H1 (cell line): ENCODE results near the gene CIB2. TPM values are rescaled to one million over a fixed set of nuclear protein-coding genes. Genes with fewer than 3 reads are reported as not detected.

Source experiments
- CTCF ChIA-PET: fragments of 300-600 bp; sonication (Branson Sonifier 250); formaldehyde crosslinking; loops from one replicate; lab custom pipeline; 2021; ENCODE audit not compliant: partially characterized antibody; lab: Charles Lee
- POLR2A ChIA-PET: fragments of 300-600 bp; sonication (Branson Sonifier 250); formaldehyde crosslinking; loops from one replicate; lab custom pipeline; 2021; ENCODE audit warnings: inconsistent platforms; ENCODE audit not compliant: partially characterized antibody; lab: Charles Lee
- DNase-seq, 2 experiments: peaks; one replicate each; pipeline versions ENCODE4 v3.0.0 to v3.0.0-alpha.2; 2010 to 2022; ENCODE audit warnings: low spot score in 2 of 2, low read depth in 1 of 2, mixed read lengths in 1 of 2
- FAIRE-seq: peaks from 2 replicates; lab custom pipeline; 2011; peaks lifted over from hg19 to GRCh38; lab: Jason Lieb, UNC
- H2AFZ ChIP-seq: 2 replicates; pipeline ENCODE4 v1.8.1; 2012; ENCODE audit warnings: low read length, inconsistent platforms
- H2AK5ac ChIP-seq: 2 replicates; pipeline ENCODE4 v1.6.1; 2013; ENCODE audit warnings: low read depth, low read length
- H2BK120ac ChIP-seq: replicated peaks from 2 replicates; pipeline ENCODE3; 2013; ENCODE audit warnings: low read depth, low read length, inconsistent platforms
- H2BK12ac ChIP-seq: 2 replicates; pipeline ENCODE4 v1.6.1; 2013; ENCODE audit warnings: low read depth, low read length
- H2BK15ac ChIP-seq: 2 replicates; pipeline ENCODE4 v1.6.1; 2013; ENCODE audit warnings: low read length
- H2BK20ac ChIP-seq: 2 replicates; pipeline ENCODE4 v1.6.1; 2013; ENCODE audit warnings: low read length
- H2BK5ac ChIP-seq: 2 replicates; pipeline ENCODE4 v1.6.1; 2013; ENCODE audit warnings: low read depth, low read length
- H3K14ac ChIP-seq: 2 replicates; pipeline ENCODE4 v1.6.1; 2013; ENCODE audit warnings: inconsistent platforms; ENCODE audit not compliant: insufficient read length
- H3K18ac ChIP-seq: 2 replicates; pipeline ENCODE4 v1.6.1; 2013; ENCODE audit warnings: low read length; ENCODE audit errors: extremely low read depth
- H3K23ac ChIP-seq: 2 replicates; pipeline ENCODE4 v1.6.1; 2013; ENCODE audit warnings: inconsistent platforms; ENCODE audit not compliant: insufficient read length
- H3K23me2 ChIP-seq: 2 replicates; pipeline ENCODE4 v1.6.1; 2013; ENCODE audit warnings: low read depth, low read length
- H3K27ac ChIP-seq: 2 replicates; pipeline ENCODE4 v1.6.1; 2011; ENCODE audit warnings: low read depth, low read length, inconsistent platforms
- H3K27me3 ChIP-seq, 4 experiments: replicated peaks in 1 of 4; 1 replicate in 1 of 4; 2 replicates in 3 of 4; pipeline versions ENCODE4 v1.6.1 to v1.8.1; 2011 to 2013; ENCODE audit warnings: low read length in 3 of 4, mild to moderate bottlenecking in 3 of 4, inconsistent platforms in 2 of 4, mixed read lengths in 2 of 4, moderate library complexity in 1 of 4; ENCODE audit not compliant: control insufficient read depth in 3 of 4, insufficient read depth in 3 of 4; ENCODE audit errors: extremely low read depth in 1 of 4
- H3K36me3 ChIP-seq, 4 experiments: 2 replicates each; pipeline versions ENCODE4 v1.6.1 to v1.8.1; 2011 to 2013; ENCODE audit warnings: mild to moderate bottlenecking in 4 of 4, low read length in 3 of 4, moderate library complexity in 2 of 4, control low read depth in 1 of 4, inconsistent platforms in 1 of 4; ENCODE audit not compliant: insufficient read depth in 4 of 4, control insufficient read depth in 2 of 4
- H3K4ac ChIP-seq: replicated peaks from 2 replicates; pipeline ENCODE3; 2013; ENCODE audit warnings: low read length, low read depth, mixed read lengths, inconsistent platforms; ENCODE audit not compliant: insufficient read length
- H3K4me1 ChIP-seq, 4 experiments: replicated peaks in 1 of 4; 1 replicate in 1 of 4; 2 replicates in 3 of 4; pipeline versions ENCODE4 v1.6.1 to v1.8.1; 2011 to 2013; ENCODE audit warnings: low read length in 3 of 4, inconsistent platforms in 2 of 4, mixed read lengths in 1 of 4; ENCODE audit not compliant: insufficient read depth in 4 of 4, control insufficient read depth in 3 of 4
- H3K4me2 ChIP-seq, 2 experiments: 2 replicates each; pipeline versions ENCODE4 v1.6.1 to v1.8.1; 2011 to 2013; ENCODE audit warnings: low read depth in 2 of 2, low read length in 2 of 2, control low read depth in 1 of 2, inconsistent platforms in 1 of 2, mild to moderate bottlenecking in 1 of 2; ENCODE audit not compliant: insufficient read depth in 1 of 2
- H3K4me3 ChIP-seq, 4 experiments: fragments of 200-600, 300-600 bp in 1 of 4; sonication (generic), shearing (Covaris generic), sonication (Bioruptor Twin) in 1 of 4; 2 replicates each; pipeline versions ENCODE4 v1.5.1 to v1.8.1; 2011 to 2016; ENCODE audit warnings: low read length in 4 of 4, low read depth in 3 of 4, control low read depth in 2 of 4, inconsistent platforms in 2 of 4, mild to moderate bottlenecking in 2 of 4, mixed read lengths in 1 of 4, moderate library complexity in 1 of 4; ENCODE audit not compliant: insufficient read depth in 2 of 4; ENCODE audit errors: extremely low read depth in 1 of 4
- H3K56ac ChIP-seq: replicated peaks from 2 replicates; pipeline ENCODE3; 2013; ENCODE audit warnings: low read depth, mild to moderate bottlenecking, mixed read lengths, low read length, inconsistent platforms; ENCODE audit not compliant: insufficient read length
- H3K79me1 ChIP-seq: 2 replicates; pipeline ENCODE4 v1.6.1; 2013; ENCODE audit warnings: low read depth, low read length, control low read depth
- H3K79me2 ChIP-seq, 2 experiments: 2 replicates each; pipeline versions ENCODE4 v1.6.1 to v1.8.1; 2012 to 2013; ENCODE audit warnings: low read length in 2 of 2, mild to moderate bottlenecking in 2 of 2, inconsistent platforms in 1 of 2; ENCODE audit not compliant: insufficient read depth in 2 of 2, control insufficient read depth in 1 of 2
- H3K9ac ChIP-seq, 4 experiments: replicated peaks in 1 of 4; 1 replicate in 1 of 4; 2 replicates in 3 of 4; pipeline versions ENCODE4 v1.6.1 to v1.8.1; 2011 to 2013; ENCODE audit warnings: low read depth in 3 of 4, low read length in 3 of 4, control low read depth in 2 of 4, mild to moderate bottlenecking in 2 of 4, moderate library complexity in 2 of 4, inconsistent platforms in 1 of 4; ENCODE audit errors: extremely low read depth in 1 of 4
- H3K9me3 ChIP-seq, 2 experiments: 2 replicates each; pipeline versions ENCODE4 v1.6.1 to v1.8.1; 2012 to 2013; ENCODE audit warnings: mild to moderate bottlenecking in 2 of 2, moderate library complexity in 2 of 2, control low read depth in 1 of 2, inconsistent platforms in 1 of 2, low read depth in 1 of 2, low read length in 1 of 2, mixed read lengths in 1 of 2; ENCODE audit not compliant: insufficient read depth in 2 of 2
- H4K20me1 ChIP-seq, 2 experiments: replicated peaks in 1 of 2; 2 replicates each; pipeline versions ENCODE3 to v1.8.1; 2011 to 2013; ENCODE audit warnings: inconsistent platforms in 2 of 2, low read length in 2 of 2, mild to moderate bottlenecking in 1 of 2; ENCODE audit not compliant: insufficient read depth in 2 of 2, control insufficient read depth in 1 of 2
- H4K5ac ChIP-seq: 2 replicates; pipeline ENCODE4 v1.6.1; 2013; ENCODE audit warnings: low read length, low read depth, mixed read lengths, inconsistent platforms; ENCODE audit not compliant: insufficient read length
- H4K8ac ChIP-seq: 2 replicates; pipeline ENCODE4 v1.8.0; 2013; ENCODE audit warnings: mild to moderate bottlenecking, moderate library complexity, low read length, inconsistent platforms; ENCODE audit not compliant: insufficient read depth; ENCODE audit errors: extremely low read depth
- H4K91ac ChIP-seq: replicated peaks from 2 replicates; pipeline ENCODE3; 2013; ENCODE audit warnings: low read length, mixed read lengths, inconsistent platforms; ENCODE audit not compliant: insufficient read length
- CBX8 ChIP-seq: fragments of 300-800, 300-1000 bp; sonication (generic); IDR thresholded peaks from 2 replicates; pipeline ENCODE4 v1.7.1; 2016; ENCODE audit warnings: low read depth, low read length, borderline replicate concordance
- FOSL1 ChIP-seq: IDR thresholded peaks from 2 replicates; pipeline ENCODE4 v1.6.1; 2011; ENCODE audit warnings: mild to moderate bottlenecking, low read depth, low read length, moderate library complexity; ENCODE audit not compliant: insufficient read depth
- HDAC6 ChIP-seq: IDR thresholded peaks from one replicate; pipeline ENCODE4 v1.7.1; 2012; ENCODE audit warnings: low read depth, mild to moderate bottlenecking, inconsistent platforms, low read length, moderate library complexity
- PHF8 ChIP-seq: fragments of 200-600 bp; sonication (generic); conservative IDR thresholded peaks from 2 replicates; pipeline ENCODE4 v1.7.1; 2012; ENCODE audit warnings: low read depth, mild to moderate bottlenecking, inconsistent platforms, low read length, moderate library complexity
- POU5F1 ChIP-seq: IDR thresholded peaks from 2 replicates; pipeline ENCODE4 v1.6.1; 2011; ENCODE audit warnings: low read depth, mild to moderate bottlenecking, low read length, moderate library complexity
- RAD21 ChIP-seq, 2 experiments: IDR thresholded peaks in 1 of 2; conservative IDR thresholded peaks in 1 of 2; 2 replicates each; pipeline ENCODE4 v1.6.1; 2011; ENCODE audit warnings: low read depth in 2 of 2, low read length in 2 of 2, improper control_type of control experiment in 1 of 2, inconsistent platforms in 1 of 2, mild to moderate bottlenecking in 1 of 2, moderate library complexity in 1 of 2
- SAP30 ChIP-seq: fragments of 300-600 bp; sonication (generic); IDR thresholded peaks from 2 replicates; pipeline ENCODE4 v1.7.1; 2012; ENCODE audit warnings: low read length, moderate library complexity, mild to moderate bottlenecking, inconsistent platforms; ENCODE audit not compliant: insufficient read depth, insufficient replicate concordance
- SIRT6 ChIP-seq: IDR thresholded peaks from one replicate; pipeline ENCODE4 v1.7.1; 2012; ENCODE audit warnings: low read length, inconsistent platforms
- SRF ChIP-seq: IDR thresholded peaks from 2 replicates; pipeline ENCODE4 v1.6.1; 2011; ENCODE audit warnings: mild to moderate bottlenecking, low read depth, low read length, moderate library complexity
- WGBS, 2 experiments: shearing (Covaris generic) in 1 of 2; methylation state at CpG; one replicate each; pipeline versions ENCODE4 v1.1.6 to v1.1.7; 2013 to 2015; ENCODE audit warnings: low lambda C conversion rate in 2 of 2, mixed read lengths in 2 of 2, inconsistent platforms in 1 of 2, low coverage in 1 of 2, missing lambda C conversion rate in 1 of 2; ENCODE audit not compliant: insufficient replicate concordance in 2 of 2, insufficient coverage in 1 of 2, insufficient read length in 1 of 2; ENCODE audit errors: extremely low coverage in 1 of 2, missing lambda C conversion rate in 1 of 2; 5-methylcytosine and 5-hydroxymethylcytosine counted together
- polyA plus RNA-seq, 7 experiments: library from polyadenylated mRNA; depleted of rRNA in 3 of 7; stranded (reverse) in 5 of 7; unstranded in 2 of 7; fragments of >200 nt in 5 of 7; fragments of 200-250 nt in 2 of 7; gene quantifications; 1 replicate in 5 of 7; 2 replicates in 1 of 7; 4 replicates in 1 of 7; pipeline versions ENCODE4 v1.2.1 to v1.2.3, GENCODE V29; 2011 to 2013; ENCODE audit warnings: missing spikeins in 2 of 7, mixed read lengths in 2 of 7
- total RNA-seq: library from RNA; stranded (reverse); fragmentation: NEBNext Ultra II Directional; extraction: Animal tissue kit (Norgen Biotek cat#: 25700); gene quantifications from 2 replicates; pipeline ENCODE4 v1.2.1, GENCODE V29; 2021

Gene CIB2
- total and polyA plus RNA-seq, 2 of the 8 experiments (the other 6 are each of a cell fraction or from before 2014, with no cell fraction given): 41.5 to 45.8 TPM

- Histone ChIP-seq H4K5ac (no peak overlapping the region), H4K20me1 (no peaks in the 10 kb centered on the region), H4K8ac (no peak overlapping the region), H3K23ac (no peak overlapping the region), H3K23me2 (no peaks in the 10 kb centered on the region), H3K9me3 (no peaks in the 10 kb centered on the region), H2BK12ac (no peak overlapping the region), H3K79me1 (no peaks in the 10 kb centered on the region), H2AK5ac (no peak overlapping the region), H3K18ac (no peak overlapping the region), H3K56ac (no peak overlapping the region), H3K4me1 (0 out of 7 replicates have a peak, but pooled peaks cover 0 to 3% (median 0%) of the 10 kb centered on the region in 4 experiments), H2AFZ (no peak overlapping the region), H3K4me2 (no peak overlapping the region), H3K27ac (no peak overlapping the region), H2BK120ac (no peak overlapping the region), H4K91ac (no peak overlapping the region), H3K4me3 (no peak overlapping the region), H2BK15ac (no peak overlapping the region), H3K36me3 (no peaks in the 10 kb centered on the region), H2BK20ac (no peak overlapping the region), H3K4ac (no peak overlapping the region), H3K27me3 (peaks cover 0 to 14% (median 7%) of the 10 kb centered on the region in 4 experiments; a peak in 3 of 7 replicates), H3K14ac (no peak overlapping the region), H2BK5ac (no peak overlapping the region), H3K79me2 (no peaks in the 10 kb centered on the region), H3K9ac (no peak overlapping the region)
- no peak for TF ChIP-seq FOSL1
- no peak for TF ChIP-seq SRF
- TF ChIP-seq CBX8: no peak
- TF ChIP-seq PHF8: no peak
- no peak for TF ChIP-seq SAP30
- TF ChIP-seq HDAC6: no peak
- TF ChIP-seq POU5F1: no peak
- no peak for TF ChIP-seq RAD21 (IDR thresholded peaks at IDR 0.05 in 1 of 2, conservative IDR thresholded peaks at IDR 0.05 in 1 of 2; ENCODE audit: low read depth in 2 of 2, low read length in 2 of 2)
- TF ChIP-seq SIRT6: no peak
- DNase-seq (no peak), FAIRE-seq (no peak)
- ChIA-PET CTCF (interaction anchor here (1.0 to 8.0 kb wide), 7 partner anchors 9 to 148 kb away, joined by 3 to 51 read pairs (median 4); no protein-coding TSS in a partner anchor), POLR2A (interaction anchor here (0.7 kb wide), 1 partner anchor 13 kb away, joined by 3 read pairs; no protein-coding TSS in a partner anchor)
- 63% methylated on average over 5 of the region's 5 CpGs; no CpG with 5 or more reads in 1 of the 2 experiments for WGBS, 2 experiments
Observed at GRCh38 chr15:78093242-78094020, 37.8 kb downstream of the CIB2 start.
